ACHN (cell line): ENCODE data around the gene DHTKD1.
"Not testable (repeated sequence)": the region's sequence is repeated elsewhere in the genome, so short reads cannot be mapped to it uniquely, and the experiment has no call there.

Source experiments
- DNase-seq: peaks from one replicate; pipeline ENCODE4 v3.0.0-alpha.2; 2015
- in situ Hi-C: cut with HindIII; loops from 2 replicates; pipeline ENCODE4 v1.10.0; 2017; ENCODE audit warnings: low sequenced_read_pairs, low pct_ligation_motif_present, low pct_unique_long_range_greater_than_20kb

DHTKD1 gene

GRCh38 chr10:12129222-12130111 lies 60.7 kb downstream of the DHTKD1 start, which contains the start of gene SEC61A2:
SEC61A2 (plus strand) TSS chr10:12129677; CDS start chr10:12129788, 111 bp downstream.
- peak; percentile 90 for DNase-seq
- in situ Hi-C loops = no loop called here

- peak; percentile 69 for DNase-seq
- in situ Hi-C loops = no loop called here
Measured at GRCh38 chr10:12130237-12130872, 61.6 kb downstream of the DHTKD1 start.

GRCh38 chr10:12135631-12136030 lies 66.9 kb downstream of the DHTKD1 start:
- no peak for DNase-seq
- in situ Hi-C loops = no loop called here

GRCh38 chr10:12140038-12140437 lies 71.3 kb downstream of the DHTKD1 start:
- in situ Hi-C loops = no loop called here
- DNase-seq = no peak

GRCh38 chr10:12144538-12144937 lies 75.8 kb downstream of the DHTKD1 start:
- in situ Hi-C loops = no loop called here
- DNase-seq = no peak

GRCh38 chr10:12150163-12150562 lies 81.4 kb downstream of the DHTKD1 start:
- in situ Hi-C loops = no loop called here
- DNase-seq = no peak

DNA sequence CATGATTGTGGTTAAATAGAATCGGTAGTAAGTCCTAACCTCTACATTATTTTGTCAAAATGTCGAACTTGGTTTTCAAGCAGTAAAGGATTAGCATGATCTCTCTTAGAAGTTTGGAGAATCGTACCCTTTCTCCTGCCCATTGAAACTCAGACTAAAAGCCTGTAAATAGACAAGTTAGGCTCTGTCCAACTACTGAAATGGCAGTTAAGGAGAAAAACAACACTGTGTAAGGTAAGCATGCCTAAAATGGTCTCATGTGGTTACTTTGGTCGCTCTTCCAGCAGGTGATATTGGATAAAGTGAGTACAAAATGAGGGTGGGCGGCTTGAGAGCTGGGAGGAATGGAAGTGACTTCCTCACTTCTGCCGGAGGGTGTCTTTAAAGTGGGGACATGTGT lies 85.8 kb downstream of the DHTKD1 start:
- in situ Hi-C loops = no loop called here
- no peak for DNase-seq

DNA sequence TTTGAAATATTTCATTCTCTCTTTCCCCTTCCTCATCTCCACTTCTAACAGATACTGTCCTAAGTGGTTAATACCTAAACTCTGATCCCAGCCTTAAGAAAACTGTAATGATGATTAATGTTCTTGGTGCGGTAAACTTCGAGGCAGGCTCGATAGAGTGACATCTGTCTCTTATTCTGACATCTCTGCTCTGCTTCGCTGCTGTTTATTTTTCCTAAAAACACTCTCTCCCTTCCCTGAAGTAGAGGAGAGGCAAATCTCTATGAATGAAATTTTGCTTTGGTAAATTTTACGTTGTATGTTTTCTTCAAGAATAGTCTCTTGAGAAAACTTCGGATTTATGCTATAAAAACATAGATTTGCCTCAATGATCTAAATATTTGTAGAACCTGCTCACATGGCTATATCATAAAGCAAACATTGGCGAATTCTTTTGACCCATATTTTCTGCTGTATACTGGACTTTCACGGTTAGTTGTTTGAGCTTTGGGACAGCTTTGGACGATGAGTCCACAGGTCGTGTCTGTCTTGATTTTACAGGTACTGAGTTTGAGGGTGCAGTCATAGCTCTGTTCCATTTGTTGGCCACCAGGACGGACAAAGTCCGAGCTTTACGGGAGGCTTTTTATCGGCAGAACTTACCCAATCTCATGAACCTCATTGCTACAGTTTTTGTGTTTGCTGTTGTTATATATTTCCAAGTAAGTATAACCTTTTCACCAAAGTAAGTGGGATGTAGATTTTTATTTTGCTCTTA lies 87.8 kb downstream of the DHTKD1 start:
- DNase-seq = no peak
- in situ Hi-C loops = no loop called here

DNA sequence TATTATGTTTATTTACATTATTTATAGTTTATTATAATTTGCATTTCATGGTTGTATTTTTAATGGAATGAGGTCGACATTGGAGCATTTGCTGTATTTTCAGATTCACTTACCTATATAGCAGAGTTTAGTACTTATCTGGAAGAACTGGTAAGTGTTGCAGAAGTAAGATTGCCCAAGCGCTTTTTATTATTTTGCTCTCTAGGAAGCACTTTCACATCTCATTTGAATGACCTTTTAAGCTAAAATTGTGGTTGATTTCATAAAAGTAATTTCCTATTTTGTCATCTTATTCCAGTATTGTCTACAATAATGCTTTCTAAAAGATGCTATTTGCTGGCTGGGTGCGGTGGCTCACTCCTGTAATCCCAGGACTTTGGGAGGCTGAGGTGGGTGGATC lies 89.4 kb downstream of the DHTKD1 start:
- no peak for DNase-seq
- in situ Hi-C loops = no loop called here

GRCh38 chr10:12160664-12161063 lies 91.9 kb downstream of the DHTKD1 start:
- in situ Hi-C loops = no loop called here

DNA sequence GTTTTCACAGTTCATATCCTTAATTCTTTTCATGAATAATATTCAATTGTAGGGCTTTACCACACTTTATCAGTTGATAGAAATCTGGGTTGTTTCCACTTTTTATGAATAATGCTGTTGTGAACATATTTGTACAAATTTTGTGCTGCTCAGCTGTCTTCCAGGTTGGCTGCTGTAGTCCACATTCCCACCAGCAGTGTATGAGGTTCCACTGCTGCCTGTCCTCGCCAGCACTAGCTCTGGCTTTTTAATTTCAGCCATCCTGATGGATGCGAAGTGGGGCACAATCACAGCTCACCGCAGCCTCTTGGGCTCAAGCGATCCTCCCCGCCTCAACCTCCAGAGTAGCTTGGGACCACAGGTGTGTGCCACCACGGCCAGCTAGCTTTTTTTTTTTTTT lies 94.2 kb downstream of the DHTKD1 start:
- no peak for DNase-seq
- in situ Hi-C loops = no loop called here

More at GRCh38 chr10:12160664-12161063, 91.9 kb downstream of the DHTKD1 start:
- no peak for DNase-seq

GRCh38 chr10:12164085-12164484 lies 95.3 kb downstream of the DHTKD1 start:
- in situ Hi-C loops = no loop called here
- no peak for DNase-seq

DNA sequence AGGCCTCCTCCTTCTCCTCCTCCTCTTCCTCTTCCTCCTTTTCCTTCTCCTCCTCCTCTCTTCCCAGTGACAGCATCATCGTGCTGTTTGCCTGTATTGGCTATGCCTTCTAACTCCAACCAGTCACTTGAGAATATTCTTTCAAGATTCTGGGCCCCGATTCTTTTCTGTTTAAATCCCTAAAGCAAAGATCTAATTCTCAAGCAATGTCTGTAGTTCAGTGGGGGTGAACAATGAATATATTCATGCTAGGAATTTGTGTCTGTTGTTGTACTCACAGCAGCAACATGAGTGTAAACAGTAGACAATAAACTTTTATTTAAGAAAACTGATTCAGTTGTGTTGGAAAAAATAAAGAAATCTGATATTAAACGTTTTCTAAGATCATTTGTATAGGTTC lies 96.3 kb downstream of the DHTKD1 start:
- in situ Hi-C loops = no loop called here
- DNase-seq = no peak

DNA sequence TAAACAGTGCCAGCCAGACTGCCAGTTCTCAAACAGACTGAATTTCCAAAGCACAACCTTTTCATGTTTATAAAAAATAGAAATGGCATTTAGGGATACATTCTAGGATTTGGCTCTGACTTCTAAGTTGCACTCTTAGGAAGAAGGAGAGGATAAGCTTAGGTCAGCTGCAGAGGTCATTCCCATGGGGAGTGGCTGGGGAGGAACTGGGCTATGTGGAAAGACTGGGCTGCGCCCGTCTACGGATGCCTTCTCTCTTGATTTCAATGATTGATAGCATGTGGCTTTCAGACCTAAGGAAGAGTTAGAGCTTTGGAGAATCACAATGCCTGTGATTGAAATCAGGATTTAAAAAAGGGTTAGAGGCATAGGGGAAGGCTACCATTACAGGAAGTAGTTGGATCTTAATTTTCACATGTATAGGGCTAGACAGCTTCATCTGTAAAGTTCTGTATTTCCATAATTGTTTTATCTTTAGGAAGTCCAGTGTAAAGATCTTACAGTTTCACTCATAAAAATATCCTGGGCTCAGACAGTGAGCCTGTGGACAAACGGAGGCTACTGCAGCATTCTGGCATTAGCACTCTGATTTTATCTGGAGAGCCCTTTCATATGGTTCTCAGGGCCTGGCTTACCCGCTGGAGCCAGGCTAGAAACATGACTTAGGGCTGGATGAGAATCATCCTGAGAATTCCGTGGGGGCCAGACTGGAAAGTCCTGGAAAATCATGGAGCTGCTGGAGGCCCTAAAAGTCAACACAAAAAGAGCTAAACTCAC lies 97.4 kb downstream of the DHTKD1 start:
- no peak for DNase-seq
- in situ Hi-C loops = no loop called here

- in situ Hi-C loops, DNase-seq: not testable (repeated sequence)
Measured at GRCh38 chr10:12171512-12171911, 102.8 kb downstream of the DHTKD1 start.
